ENCODE results near the gene SLX4IP.
"Not testable (repeated sequence)": the region's sequence is repeated elsewhere in the genome, so short reads cannot be mapped to it uniquely, and the experiment has no call there.

Gene SLX4IP

DNA sequence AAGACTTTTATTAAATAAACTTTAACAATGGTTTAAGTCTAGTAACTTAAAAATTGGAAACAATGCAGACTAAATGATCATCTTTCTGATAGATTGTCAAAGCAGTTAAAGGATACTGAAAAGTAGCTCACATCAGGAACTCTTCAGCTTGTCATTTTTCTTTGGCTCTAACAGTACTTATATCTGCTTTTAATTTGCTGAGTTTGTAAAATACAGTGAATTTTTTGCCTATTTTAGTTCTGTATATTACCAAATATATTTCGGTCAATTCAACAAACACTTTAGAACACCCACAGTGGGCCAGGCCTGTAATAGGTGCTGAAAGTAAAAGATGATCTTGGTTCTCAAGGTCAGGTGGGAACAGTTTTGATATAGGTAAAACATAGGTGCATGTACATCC, 23.4 kb upstream of the SLX4IP start:
- no peak overlapping the region for H3K4me3 ChIP-seq (ENCODE audit: low read length)
- H3K4me1 ChIP-seq (ENCODE audit: control insufficient read depth, insufficient read depth, low read length), result no peaks in the 10 kb centered on the region
- H3K27ac ChIP-seq (ENCODE audit: low read depth, low read length), result no peak overlapping the region
- no peaks in the 10 kb centered on the region for H3K27me3 ChIP-seq (ENCODE audit: control insufficient read depth, insufficient read depth, low read length)
- H3K36me3 ChIP-seq (ENCODE audit: control insufficient read depth, insufficient read depth, low read length), result no peaks in the 10 kb centered on the region
- H3K9ac ChIP-seq (ENCODE audit: low read length), result no peak overlapping the region

DNA sequence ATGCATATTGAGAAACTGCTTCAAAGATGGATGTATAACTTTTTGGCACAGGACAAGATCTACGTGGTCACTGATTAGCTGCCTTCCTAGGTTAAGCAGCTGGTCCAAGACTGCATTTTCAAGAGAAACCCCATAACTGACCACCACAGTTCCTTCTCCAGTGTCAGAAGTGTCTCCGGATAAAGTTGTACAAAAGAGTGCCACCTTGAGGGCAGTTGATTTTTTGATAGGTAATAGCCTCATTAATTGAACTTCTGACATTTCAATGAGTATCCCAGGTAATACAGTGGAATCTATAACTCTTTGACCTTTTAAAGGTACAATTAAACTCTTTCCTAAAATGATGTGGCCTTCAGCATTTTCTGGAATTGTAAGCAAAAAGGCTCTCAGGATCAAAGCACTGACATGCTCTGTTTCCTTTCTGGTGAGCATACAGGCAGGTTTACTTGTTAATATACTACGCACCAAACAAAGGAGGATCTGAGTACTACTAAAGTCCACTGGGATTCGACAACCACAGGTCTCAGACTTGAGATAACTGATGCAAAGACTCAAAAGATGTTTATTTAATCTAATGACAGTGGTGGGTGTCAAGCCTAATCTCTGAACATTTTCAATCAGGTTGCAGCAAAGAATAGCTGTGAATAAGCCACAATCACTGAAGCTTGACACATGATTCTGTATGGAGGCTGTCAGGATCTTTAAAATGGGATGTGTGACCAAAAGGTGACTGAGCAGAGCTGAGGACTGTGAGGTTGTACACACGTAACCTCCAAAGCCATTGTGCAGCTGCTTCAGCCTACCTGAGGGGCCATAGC, 22.3 kb upstream of the SLX4IP start:
- Histone ChIP-seq H3K27me3 (ENCODE audit: control insufficient read depth, insufficient read depth, low read length) (no peaks in the 10 kb centered on the region), H3K36me3 (ENCODE audit: control insufficient read depth, insufficient read depth, low read length) (no peaks in the 10 kb centered on the region), H3K4me1 (ENCODE audit: control insufficient read depth, insufficient read depth, low read length) (no peaks in the 10 kb centered on the region), H3K4me3 (ENCODE audit: low read length) (no peak overlapping the region), H3K27ac (ENCODE audit: low read depth, low read length) (no peak overlapping the region), H3K9ac (ENCODE audit: low read length) (no peak overlapping the region)

DNA sequence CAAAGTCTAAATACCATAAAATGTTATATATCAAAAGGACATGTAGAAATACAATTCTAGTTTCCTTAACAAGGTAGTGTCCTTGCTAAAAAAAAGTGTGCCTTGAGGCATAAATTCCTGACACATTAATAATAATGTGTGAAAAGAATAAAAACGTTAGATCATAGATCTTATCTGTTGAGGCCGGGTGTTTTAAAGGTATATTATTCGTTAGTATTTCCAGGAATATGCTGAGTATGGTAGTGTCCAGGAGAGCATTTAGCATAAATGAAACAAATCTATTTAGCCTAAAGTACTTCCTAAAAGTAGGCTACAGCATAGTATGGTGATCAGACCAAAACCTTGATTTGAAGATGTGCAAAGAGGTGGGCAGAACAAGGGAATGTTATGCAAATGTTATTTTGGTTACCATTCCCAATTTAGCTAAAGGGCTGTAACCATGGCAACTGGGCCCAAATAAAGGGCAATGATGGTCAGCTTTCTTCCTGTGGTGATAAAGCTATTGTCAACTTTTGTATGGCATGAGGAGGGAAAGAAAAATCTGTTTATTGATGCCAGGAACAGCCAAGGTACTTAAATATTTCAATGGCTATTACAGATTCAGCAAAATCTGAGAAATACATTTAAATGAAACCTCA, 20.0 kb upstream of the SLX4IP start:
- Histone ChIP-seq H3K36me3 (ENCODE audit: control insufficient read depth, insufficient read depth, low read length) (no peaks in the 10 kb centered on the region), H3K27me3 (ENCODE audit: control insufficient read depth, insufficient read depth, low read length) (no peaks in the 10 kb centered on the region), H3K9ac (ENCODE audit: low read length) (no peak overlapping the region), H3K4me1 (ENCODE audit: control insufficient read depth, insufficient read depth, low read length) (no peaks in the 10 kb centered on the region), H3K27ac (ENCODE audit: low read depth, low read length) (no peak overlapping the region), H3K4me3 (ENCODE audit: low read length) (no peak overlapping the region)

DNA sequence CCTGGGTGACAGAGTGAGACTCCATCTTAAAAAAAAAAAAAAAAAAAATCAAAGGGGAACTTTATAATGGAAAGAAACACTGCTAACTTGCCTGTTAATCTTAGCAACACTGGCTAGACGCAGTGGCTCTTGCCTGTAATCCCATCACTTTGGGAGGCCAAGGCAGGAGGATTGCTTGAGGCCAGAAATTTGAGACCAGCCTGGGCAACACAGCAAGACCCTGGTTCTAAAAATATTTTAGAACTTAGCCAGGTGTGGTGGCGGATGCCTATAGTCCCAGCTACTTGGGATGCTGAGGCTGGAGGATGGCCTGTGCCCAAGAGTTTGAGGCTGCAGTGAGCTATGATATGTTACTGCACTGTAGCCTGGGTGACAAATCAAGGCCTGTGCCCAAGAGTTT, 17.9 kb upstream of the SLX4IP start:
- H3K27me3 ChIP-seq (ENCODE audit: control insufficient read depth, insufficient read depth, low read length); H3K4me1 ChIP-seq (ENCODE audit: control insufficient read depth, insufficient read depth, low read length); H3K27ac ChIP-seq (ENCODE audit: low read depth, low read length); H3K36me3 ChIP-seq (ENCODE audit: control insufficient read depth, insufficient read depth, low read length); H3K9ac ChIP-seq (ENCODE audit: low read length); H3K4me3 ChIP-seq (ENCODE audit: low read length): not testable (repeated sequence)

DNA sequence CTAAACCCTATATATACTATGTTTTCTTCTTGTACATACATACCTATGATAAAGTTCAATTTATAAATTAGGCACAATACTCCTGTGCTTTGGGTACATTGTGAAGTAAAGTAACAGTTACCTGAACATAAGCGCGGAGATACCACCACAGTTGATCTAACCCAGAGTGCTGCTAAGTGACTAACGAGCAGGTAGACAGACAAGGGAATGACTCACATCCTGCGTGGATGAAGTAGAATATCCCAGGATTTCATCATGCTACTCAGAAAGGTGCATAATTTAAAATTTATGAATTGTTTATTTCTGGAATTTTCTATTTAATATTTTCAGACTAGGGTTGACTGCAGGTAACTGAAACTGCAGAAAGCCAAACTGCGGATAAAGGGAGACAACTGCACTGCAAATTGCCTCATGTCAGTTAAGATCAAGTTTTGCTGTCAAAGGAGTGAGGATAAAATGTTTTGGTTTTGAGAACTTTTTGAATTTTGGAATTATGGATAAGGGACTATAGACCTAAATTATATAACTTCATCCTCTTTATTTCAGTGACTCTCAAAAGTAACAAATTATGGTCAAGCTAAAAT, 15.5 kb upstream of the SLX4IP start:
- H3K27me3 ChIP-seq (ENCODE audit: control insufficient read depth, insufficient read depth, low read length), result no peaks in the 10 kb centered on the region
- H3K4me3 ChIP-seq (ENCODE audit: low read length), result no peak overlapping the region
- no peaks in the 10 kb centered on the region for H3K36me3 ChIP-seq (ENCODE audit: control insufficient read depth, insufficient read depth, low read length)
- H3K27ac ChIP-seq (ENCODE audit: low read depth, low read length), result no peak overlapping the region
- no peaks in the 10 kb centered on the region for H3K4me1 ChIP-seq (ENCODE audit: control insufficient read depth, insufficient read depth, low read length)
- H3K9ac ChIP-seq (ENCODE audit: low read length), result no peak overlapping the region

DNA sequence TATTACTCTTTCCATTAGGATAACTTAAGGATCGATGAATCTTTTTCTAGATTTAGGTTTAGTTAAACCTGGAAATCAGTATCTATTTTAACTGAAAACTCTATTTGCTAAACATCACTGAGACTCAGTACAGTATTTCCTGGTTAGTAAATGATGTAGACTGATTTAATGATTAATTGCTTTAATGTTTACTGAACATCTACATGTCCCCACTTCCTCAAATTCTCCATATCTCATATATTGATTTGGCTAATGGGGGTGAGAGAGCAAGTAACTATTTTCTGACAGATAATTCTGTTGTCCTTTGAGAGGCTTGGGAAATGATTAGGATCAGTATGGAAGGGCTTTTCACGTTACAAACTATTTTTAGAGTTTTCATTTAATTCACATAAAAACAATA, 11.4 kb upstream of the SLX4IP start:
- H3K27me3 ChIP-seq (ENCODE audit: control insufficient read depth, insufficient read depth, low read length), result no peaks in the 10 kb centered on the region
- H3K4me1 ChIP-seq (ENCODE audit: control insufficient read depth, insufficient read depth, low read length), result no peaks in the 10 kb centered on the region
- no peak overlapping the region for H3K4me3 ChIP-seq (ENCODE audit: low read length)
- no peak overlapping the region for H3K9ac ChIP-seq (ENCODE audit: low read length)
- H3K36me3 ChIP-seq (ENCODE audit: control insufficient read depth, insufficient read depth, low read length), result no peaks in the 10 kb centered on the region
- no peak overlapping the region for H3K27ac ChIP-seq (ENCODE audit: low read depth, low read length)

DNA sequence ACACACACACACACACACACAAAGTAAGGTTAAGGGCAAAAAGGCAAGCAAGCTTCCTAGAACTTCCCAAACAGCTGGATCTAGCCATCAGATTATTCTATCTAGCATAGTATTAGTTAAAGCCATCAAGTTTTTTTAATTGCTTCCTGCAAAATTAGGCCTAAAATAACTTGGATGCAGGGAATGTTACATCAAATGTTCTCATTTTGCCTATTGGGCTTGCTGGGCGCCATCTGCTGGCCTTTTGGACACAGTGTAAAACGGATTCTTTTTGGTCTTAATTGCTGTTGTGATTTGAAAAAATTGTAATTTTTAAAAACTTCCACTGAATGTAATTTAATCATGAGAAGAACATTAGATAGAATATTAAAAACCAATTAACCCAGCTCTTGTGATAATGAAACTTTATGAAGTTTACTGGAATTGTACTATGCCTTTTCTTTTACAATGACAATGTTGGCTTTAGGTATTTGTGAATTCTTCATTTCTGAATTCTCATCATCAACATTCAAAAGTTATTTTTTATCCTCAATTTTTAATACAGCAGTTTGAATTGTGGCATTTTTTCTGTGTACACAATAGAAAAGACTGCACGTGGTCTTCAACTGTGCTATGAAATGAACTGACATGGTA, 7.9 kb upstream of the SLX4IP start:
- H3K4me3 ChIP-seq (ENCODE audit: low read length), result no peak overlapping the region
- no peak overlapping the region for H3K9ac ChIP-seq (ENCODE audit: low read length)
- H3K27ac ChIP-seq (ENCODE audit: low read depth, low read length), result no peak overlapping the region
- no peaks in the 10 kb centered on the region for H3K4me1 ChIP-seq (ENCODE audit: control insufficient read depth, insufficient read depth, low read length)
- H3K27me3 ChIP-seq (ENCODE audit: control insufficient read depth, insufficient read depth, low read length), result no peaks in the 10 kb centered on the region
- H3K36me3 ChIP-seq (ENCODE audit: control insufficient read depth, insufficient read depth, low read length), result no peaks in the 10 kb centered on the region

DNA sequence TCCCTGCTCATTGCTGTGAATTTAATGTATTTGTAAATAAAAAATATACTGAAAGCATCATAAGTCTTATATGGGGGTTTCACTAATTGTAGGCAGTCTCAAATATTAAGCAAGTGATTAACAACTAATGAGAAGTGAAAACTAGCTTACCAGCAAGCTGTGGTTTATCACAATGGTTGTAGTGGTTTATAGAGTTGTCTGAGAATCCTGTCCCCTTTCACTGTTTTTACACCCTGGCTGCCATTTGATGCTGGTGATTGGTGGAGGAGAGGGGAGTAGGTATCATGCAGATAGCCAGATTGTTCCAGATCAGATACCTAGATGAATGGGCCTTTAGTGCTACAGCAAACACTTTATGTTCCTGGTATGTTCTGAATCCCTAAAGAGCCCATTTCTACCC, 7.1 kb upstream of the SLX4IP start:
- H3K36me3 ChIP-seq (ENCODE audit: control insufficient read depth, insufficient read depth, low read length), result no peaks in the 10 kb centered on the region
- no peaks in the 10 kb centered on the region for H3K27me3 ChIP-seq (ENCODE audit: control insufficient read depth, insufficient read depth, low read length)
- H3K4me3 ChIP-seq (ENCODE audit: low read length), result no peak overlapping the region
- H3K4me1 ChIP-seq (ENCODE audit: control insufficient read depth, insufficient read depth, low read length), result no peaks in the 10 kb centered on the region
- H3K9ac ChIP-seq (ENCODE audit: low read length), result no peak overlapping the region
- H3K27ac ChIP-seq (ENCODE audit: low read depth, low read length), result no peak overlapping the region

DNA sequence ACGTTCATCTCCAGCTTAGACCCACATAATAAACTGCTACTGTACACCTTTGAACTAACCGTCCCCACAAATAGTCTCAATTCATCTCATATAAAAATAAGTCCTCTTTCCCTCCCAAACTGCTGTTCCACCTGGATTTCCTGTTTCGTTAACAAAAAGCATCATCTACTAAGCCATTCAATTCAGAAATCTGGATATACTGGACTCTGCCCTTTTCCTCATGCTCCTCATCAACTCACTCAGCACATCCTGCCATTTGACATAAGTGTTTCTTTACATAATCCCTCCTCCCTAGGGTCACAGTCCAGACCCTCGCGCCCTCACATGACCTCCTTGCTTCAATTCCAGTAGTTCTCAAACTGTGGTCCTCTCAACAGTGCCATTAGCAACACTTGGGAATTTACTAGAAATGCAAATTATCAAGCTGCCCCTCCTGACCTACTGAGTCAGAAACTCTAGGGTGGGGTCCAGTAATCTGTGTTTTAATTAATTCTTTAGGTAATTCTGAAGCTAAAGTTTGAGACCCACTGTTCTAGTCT, 5.6 kb upstream of the SLX4IP start:
- H3K4me1 ChIP-seq (ENCODE audit: control insufficient read depth, insufficient read depth, low read length), result no peaks in the 10 kb centered on the region
- no peak overlapping the region for H3K9ac ChIP-seq (ENCODE audit: low read length)
- H3K36me3 ChIP-seq (ENCODE audit: control insufficient read depth, insufficient read depth, low read length), result no peaks in the 10 kb centered on the region
- no peak overlapping the region for H3K4me3 ChIP-seq (ENCODE audit: low read length)
- no peak overlapping the region for H3K27ac ChIP-seq (ENCODE audit: low read depth, low read length)
- H3K27me3 ChIP-seq (ENCODE audit: control insufficient read depth, insufficient read depth, low read length), result no peaks in the 10 kb centered on the region

DNA sequence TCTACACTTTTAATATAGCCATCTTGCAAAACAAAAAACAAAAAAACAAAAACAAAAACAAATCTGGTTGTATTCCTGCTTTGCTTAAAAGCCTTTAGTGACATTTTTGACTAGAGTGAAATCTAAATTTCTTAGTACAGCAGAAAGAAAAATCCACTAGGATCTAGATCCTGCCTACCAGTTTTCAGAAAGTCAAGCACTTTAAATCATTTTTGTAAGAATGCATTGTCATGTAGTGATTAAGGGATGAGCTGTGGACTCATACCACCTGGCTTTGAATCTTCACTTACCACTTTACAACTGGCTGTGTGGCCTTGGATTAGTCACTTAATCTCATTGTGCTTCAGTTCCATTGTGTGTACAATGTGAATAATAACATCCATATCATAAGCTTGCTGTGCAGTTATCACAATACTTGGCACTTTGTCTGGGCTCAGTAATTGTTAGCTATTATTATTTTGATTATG, 5.1 kb upstream of the SLX4IP start:
- Histone ChIP-seq H3K4me3 (ENCODE audit: low read length) (no peak overlapping the region), H3K4me1 (ENCODE audit: control insufficient read depth, insufficient read depth, low read length) (no peaks in the 10 kb centered on the region), H3K27me3 (ENCODE audit: control insufficient read depth, insufficient read depth, low read length) (no peaks in the 10 kb centered on the region), H3K36me3 (ENCODE audit: control insufficient read depth, insufficient read depth, low read length) (no peaks in the 10 kb centered on the region), H3K27ac (ENCODE audit: low read depth, low read length) (no peak overlapping the region), H3K9ac (ENCODE audit: low read length) (no peak overlapping the region)

DNA sequence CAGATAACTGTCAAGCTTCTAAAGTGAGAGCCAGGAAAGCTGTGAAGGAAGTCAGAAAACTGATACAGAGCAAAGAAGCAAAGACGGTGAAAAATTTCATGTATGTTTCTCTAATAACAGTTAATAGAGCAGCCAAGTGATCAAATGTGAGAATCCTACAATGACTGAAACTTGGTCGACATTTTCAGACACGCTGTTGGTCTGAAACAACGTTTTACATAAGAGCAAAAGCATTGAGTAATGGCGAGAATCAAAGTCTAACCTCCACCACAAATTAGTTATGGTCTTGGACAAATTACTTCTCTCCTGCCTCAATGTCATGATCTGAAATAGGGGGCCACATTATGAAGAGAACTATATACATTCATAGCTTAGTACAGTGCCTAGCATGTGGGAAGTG, 4.4 kb upstream of the SLX4IP start:
- H3K4me1 ChIP-seq (ENCODE audit: control insufficient read depth, insufficient read depth, low read length), result no peaks in the 10 kb centered on the region
- no peak overlapping the region for H3K4me3 ChIP-seq (ENCODE audit: low read length)
- H3K36me3 ChIP-seq (ENCODE audit: control insufficient read depth, insufficient read depth, low read length), result no peaks in the 10 kb centered on the region
- no peak overlapping the region for H3K9ac ChIP-seq (ENCODE audit: low read length)
- H3K27ac ChIP-seq (ENCODE audit: low read depth, low read length), result no peak overlapping the region
- no peaks in the 10 kb centered on the region for H3K27me3 ChIP-seq (ENCODE audit: control insufficient read depth, insufficient read depth, low read length)

DNA sequence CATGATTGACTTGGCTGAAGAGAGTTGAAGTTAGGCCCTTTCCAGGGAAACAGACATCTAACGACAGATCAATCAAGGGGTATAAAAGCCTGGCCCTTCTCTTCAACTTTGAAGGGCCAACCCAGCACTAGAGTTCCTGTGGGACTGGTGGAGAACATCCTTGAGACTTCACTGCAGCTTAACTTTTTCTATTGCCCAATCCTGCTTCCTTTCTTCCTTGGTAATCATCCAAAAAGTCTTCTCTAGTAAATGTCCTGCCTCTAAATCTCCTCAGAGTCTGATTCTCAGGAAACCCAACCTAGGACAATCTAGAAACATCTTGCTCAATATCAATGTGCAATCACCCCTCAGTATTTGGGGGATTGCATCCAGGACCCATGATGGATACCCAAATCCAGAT, 3.0 kb upstream of the SLX4IP start:
- no peaks in the 10 kb centered on the region for H3K27me3 ChIP-seq (ENCODE audit: control insufficient read depth, insufficient read depth, low read length)
- no peak overlapping the region for H3K4me3 ChIP-seq (ENCODE audit: low read length)
- H3K9ac ChIP-seq (ENCODE audit: low read length), result no peak overlapping the region
- no peaks in the 10 kb centered on the region for H3K36me3 ChIP-seq (ENCODE audit: control insufficient read depth, insufficient read depth, low read length)
- no peaks in the 10 kb centered on the region for H3K4me1 ChIP-seq (ENCODE audit: control insufficient read depth, insufficient read depth, low read length)
- H3K27ac ChIP-seq (ENCODE audit: low read depth, low read length), result no peak overlapping the region

All from rectal smooth muscle tissue (tissue), 1 donor.